Measurements from ENCODE around the gene CRIP2.

CRIP2 gene

DNA sequence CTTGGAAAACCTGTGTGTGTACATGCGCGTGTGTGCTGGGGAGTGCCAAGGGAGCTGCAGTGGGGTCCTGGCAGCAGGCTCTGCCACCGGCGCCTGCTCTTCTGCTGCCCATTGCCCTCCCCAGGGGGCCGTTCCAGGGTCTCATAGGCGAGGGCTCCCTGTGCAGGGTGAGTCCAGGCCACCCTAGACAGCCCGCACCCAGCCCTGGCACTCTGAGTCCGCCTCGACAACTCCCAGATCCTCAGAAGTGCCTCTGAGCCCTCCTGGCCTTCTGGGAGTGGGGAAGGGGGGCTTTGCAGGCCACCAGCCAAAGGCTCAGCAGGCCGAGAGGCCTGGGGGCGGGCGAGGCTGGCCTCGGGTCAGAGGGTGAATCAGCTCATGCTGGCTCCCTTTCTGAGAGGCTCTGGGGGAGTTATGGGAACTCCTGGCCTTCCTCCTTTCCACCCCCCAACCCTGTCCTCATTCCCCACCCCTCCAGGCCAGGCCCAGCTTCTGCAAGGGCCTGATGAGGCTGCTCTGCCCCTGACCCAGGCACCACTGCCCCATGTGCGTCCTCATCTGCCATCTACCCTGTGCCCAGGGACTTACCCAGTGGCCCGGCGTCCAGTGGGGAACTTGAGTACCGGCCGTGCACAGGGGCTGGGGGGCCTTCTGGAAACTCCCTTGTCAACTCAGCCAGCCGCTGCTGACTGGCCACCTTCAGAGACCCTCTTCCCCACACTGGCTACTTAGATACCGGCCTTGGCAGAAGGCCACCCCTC, 14.3 kb downstream of the CRIP2 start:
- DNase-seq = peak in 1 of 2 donors; percentile 38

DNA sequence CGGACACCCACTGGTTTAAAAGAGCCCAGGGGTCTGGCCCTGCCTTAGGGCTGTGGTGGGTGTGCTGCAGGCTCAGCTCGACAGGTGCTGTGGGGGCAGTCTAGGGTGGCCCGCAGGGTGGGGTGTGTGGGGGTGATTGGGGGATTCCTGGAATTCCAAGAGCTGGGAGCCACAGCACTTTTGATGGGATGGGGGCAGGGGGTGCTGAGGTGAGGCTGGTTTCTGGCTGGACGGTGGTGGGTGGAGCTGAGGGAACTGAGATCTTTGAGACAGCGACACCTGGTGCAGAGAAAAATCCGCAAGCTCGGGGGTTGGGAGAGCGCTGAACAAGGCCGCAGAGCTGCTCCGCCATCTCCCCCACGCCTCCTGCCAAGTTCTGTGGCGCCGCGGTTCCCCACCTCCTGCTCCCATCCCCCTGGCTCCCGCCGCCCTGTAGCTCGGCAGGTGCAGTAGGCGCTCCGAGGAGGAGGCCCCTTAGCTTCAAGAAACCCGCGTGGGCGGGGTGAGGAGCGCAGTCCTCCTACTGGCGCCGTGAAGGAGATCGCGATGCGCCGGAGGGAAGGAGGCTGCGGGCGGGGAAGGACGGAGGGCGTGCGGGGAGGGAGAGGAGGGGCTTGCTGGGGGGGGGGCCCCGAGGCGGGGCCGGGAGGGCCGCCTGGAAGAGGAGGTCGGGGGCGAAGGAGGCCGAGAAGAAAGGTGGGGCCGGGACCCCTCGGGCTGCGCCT, 15.1 kb downstream of the CRIP2 start:
- DNase-seq = peak; percentile 88 to 90

DNA sequence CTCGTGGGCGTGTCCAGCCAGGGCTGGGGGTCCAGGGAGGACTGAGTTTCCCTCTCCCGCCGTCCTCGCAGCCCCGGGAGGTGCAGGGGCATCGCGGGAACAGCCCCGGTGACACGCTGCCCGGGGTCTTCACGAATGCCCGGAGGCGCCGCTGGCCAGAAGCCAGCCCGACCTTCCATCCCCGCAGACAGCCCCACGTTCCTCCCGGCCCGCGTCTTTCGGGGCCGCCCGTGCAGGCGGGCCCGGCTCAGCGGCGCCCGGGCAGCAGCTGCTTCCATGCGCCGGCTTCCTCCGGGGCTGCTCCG, 15.6 kb downstream of the CRIP2 start:
- DNase-seq = no peak

DNA sequence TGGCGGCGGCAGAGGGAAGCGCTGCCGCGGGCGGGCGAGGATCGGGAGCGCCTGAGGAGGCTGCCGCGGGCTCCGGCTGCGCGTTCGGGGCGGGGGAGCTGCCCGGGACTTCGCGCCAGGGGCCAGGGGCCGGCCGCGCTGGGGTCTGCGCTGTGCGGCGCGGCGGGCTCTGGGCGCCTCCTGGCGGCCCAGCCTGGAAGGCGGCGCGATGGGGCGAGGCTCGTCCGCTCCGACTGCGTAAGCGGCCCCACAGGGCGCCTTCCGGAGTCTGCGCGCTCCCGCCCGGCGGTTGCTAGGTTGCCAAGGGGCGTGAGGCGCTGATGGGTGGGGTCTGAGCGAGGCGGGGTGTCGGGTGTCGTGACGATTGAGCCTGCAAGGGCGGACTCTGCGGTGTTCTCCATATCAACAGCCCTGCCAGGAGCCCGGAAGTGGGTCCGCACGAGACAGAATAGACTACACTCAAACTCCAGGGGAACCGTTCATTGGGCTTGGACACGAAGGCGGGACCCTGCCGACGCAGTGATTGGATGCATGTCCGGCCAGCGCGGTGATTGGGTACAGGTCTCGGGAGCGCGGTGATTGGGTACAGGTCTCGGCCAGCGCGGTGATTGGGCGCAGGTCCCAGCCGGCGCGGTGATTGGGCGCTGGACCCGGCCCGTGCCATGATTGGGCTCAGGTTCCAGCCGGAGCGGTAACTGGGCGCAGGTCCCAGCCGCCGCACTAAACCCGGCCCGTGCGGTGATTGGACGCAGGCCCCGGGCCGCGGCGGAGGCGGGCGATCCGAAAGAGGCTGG, 16.1 kb downstream of the CRIP2 start, which contains the start of gene TEDC1:
TSS of gene TEDC1 (plus strand) at position 675 of the 794 bp plus-strand sequence. CDS start 130 bp downstream, outside the sequence.
- DNase-seq = peak in 1 of 2 donors; percentile 100

DNA sequence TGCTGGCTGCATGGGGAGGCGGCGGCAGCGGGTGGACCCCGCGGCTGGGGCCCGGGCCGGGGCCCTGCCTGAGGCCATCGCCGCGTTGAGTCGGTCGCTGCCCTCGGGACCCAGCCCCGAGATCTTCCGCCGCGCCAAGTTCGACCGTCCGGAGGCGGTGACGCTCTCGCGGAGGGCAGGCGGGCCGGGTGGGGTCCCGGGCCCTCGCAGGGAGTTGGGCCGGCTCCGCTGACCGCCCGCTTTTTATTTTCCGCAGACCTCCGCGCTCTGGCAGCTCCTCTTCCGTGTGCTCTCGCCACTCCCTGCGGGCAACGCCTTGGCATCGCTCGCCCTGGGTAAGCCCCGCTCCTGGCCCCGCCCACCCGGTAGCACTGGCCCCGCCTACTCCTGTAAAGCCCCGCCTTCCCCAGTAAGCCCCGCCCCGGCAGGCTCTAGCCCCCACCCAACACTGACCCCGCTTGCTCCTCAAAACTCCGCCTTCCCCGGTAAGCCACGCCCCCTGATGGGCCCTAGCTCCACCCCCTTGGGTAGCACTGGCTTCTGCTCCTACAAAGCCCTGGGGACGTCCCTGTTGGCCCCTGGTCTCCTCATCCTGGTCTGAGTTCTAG, 16.8 kb downstream of the CRIP2 start:
- peak; percentile 86 to 90 for DNase-seq

DNA sequence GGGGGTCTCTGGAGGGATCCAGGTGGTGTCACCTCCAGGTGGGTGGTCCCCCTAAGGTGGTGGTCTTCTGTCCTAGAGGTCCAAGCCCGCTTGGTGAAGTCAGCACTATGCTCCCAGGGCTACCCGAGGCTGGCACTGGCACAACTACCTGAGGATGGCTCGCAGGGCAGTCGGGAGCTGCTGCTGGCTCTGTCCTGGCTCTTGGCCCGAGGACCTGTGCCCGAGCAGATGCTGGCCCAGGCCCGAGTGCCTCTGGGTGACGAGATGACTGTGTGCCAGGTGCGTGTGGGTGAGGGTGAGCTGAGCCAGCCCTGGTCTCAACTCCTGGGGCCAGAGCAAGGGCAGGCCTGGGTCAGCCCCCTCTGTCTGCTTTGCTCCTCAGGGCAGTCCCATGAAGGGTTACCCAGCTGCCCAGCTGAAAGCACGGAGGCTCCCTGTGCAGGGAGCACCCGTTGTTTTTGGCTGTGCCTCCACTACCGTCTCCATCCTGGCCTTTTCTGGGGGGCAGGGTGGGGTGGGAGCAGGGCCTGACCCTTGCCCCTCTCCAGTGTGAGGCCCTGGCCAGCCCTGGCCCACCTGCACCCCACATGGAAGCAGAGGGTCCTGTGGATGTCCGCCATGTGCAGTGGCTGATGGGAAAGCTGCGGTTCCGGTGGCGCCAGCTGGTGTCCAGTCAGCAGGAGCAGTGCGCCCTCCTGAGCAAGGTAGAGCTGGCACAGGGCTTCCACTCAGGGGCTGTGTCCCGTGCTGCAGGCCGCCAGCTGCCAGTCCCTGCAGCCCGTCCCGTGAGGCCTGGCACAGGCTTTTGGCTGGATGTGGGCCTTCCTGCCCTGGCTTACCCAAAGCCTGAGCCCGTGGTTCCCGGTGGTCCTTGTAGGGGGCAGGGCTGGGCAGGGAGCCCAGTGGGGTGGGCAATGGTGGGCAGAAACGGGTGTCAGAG, 17.7 kb downstream of the CRIP2 start:
- DNase-seq = no peak

DNA sequence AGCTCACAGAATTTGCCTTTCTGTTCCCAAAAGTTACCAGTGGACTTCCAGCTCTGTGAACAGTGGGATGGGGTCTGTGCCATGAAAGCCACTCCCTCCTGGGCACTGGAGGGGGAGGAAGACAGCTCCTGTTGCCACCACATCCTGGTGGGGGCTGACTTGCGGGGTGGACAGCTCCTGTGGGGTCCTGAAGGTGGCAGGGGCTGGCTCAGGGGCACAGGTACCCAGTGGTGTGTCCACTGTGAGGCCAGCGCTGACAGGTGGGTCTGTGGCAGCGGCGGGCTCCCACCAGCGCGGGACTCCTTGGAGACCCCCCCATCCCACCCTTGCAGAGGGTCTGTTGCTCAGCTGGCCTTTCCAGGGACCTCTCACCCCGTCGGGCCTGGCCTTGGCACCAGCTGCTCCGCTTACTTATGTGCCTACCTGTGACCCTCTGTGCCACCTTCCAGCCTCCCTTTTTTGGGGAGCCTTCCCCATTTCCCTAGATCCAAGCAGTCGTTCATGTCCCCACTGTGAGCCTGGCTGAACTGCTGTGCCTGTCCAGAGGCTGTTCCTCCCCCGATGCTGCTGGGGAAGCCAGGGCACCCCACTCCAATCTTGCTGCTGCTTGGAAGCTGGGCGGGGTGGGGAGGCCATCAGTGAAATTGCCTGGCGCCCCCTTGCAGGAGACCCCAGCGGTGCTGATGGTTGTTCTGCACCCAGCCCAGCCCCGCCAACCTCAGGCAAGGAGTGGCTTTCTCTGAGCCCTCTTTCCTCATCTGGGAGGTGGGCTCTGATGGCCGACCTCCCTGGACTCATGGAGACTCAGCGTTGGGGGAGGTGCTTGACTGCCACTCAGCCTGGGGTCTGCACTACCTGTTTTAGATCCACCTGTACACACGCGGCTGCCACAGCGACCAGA, 18.6 kb downstream of the CRIP2 start:
- peak in 1 of 2 donors; percentile 21 for DNase-seq

DNA sequence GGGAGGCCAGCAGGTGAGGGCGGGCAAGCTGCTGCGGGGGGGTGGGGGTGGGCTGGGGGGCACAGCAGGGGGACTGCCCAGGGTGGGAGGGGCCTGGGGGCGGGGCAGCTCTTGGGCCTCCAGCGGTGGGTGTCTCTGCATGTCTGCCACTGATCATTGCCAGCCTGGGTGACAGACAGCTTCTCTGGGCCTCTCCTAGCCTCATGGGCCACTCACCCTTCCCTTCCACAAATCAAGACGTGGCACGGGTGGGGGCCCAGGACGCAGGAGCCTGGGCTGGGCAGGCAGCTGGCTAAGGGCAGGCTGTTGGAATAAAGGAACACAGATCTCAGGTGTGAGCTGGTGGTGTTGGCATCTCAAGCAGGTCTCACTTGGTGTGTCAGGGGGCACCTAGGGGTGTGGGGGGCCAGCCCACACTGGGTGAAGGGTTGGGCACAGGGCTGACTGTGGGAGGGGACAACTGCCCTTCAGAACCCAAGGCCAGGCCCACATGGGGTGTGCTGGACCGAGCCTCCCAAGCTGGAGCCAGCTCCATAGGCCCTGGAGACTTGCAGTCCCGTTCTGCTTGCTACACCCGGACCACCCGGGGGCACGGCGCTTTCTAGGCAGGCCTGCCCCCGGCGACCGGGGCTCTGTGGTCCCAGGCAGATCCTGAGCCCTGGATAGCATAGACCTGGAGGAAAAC, 19.4 kb downstream of the CRIP2 start:
- no peak for DNase-seq

DNA sequence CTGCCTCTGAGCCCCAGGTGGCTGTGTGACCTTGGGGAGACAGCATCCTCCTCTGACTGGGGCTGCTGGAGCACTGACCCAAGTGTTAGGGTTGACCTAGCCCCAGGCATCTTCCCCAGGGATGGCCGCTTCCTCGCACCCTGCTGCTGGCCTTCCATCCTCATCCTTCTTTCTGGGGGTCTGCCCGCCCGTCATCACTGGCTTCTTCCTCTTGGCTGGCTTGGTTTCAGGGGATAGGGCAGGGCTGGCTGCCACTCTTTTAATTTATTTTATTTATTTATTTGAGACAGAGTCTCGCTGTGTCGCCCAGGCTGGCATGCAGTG, 19.9 kb downstream of the CRIP2 start:
- no peak for DNase-seq

DNA sequence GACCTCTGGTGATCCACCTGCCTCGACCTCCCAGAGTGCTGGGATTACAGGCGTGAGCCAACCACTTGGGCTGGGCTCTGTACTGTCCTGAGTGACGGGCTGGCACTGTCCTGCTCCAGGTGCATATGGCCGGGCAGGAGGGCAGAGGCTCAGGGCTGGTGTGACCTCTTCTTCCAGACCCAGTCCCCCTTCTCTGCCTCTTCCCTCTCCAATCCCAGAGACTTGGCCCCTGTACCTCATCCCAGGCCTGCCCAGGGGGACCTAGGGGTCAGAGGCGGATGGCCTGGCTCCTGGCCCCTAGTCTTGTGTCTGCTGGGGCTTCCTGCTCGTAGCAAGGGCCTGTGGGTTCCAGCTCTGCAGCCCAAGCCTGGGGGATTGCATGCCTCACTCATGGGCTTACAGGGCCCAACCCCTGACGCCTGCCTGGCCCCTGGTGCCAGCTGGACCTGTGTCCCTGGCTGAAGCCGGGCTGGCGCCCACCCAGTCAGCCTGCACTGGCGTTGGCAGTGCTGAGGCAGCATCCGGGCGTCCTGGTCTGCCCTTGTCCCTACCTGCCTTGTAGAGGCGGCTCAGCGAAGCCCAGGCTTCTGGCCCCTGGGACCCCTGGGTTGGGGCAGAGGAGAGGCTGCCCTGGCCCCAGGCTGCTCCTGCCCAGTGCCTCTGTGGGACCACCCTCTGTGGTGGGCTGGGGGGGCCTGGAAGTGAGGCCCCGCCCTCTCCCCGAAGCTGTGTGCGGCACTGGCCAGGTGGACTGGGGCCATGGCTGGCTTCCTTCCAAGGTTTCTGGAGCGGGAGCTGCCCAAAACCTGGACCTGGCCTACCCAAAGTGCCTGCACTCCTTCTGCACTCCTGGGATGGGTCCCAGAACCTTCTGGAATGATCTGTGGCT, 20.7 kb downstream of the CRIP2 start:
- DNase-seq = peak; percentile 0 to 2

DNA sequence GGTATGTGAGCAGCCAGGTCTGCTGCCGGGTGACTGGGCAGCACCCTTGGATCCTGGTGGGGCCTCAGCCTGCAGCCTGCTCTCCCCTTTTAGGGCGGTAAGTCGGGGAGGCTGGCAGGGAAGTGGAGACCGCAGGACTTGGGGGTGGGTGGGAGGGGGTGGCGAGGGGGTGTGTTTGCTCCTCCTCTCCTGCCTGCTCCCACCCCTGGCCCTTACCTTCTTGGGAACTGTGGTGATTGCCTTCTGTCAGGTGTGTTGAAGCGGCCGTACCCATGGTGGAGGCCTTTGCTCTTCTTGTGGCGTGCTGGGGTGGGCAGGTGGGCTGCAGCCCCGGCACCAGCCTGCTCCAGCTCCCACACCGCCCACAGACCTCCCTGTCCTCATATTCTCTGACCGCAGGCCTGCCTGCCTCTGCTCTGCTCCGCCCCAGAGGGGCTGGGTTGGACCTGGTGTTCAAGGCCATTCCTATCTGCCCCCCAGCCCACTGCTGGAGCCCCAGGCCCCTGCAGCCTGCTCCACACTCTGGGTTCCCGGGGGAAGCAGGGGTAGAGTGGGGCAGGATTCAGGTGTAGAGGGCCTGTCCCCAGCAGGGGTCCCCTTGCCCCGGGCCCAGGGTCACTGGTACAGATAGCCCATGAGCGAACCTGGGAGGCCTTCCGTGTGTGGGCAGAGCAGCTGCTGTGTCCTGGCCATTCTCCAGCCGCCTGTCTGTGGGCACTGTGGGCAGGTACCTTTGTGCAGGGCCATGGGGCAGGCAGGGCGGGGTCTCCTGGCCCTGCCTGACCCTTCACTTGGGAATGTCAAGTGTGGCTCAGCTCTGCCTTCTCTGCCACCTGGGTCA, 21.6 kb downstream of the CRIP2 start:
- DNase-seq = peak in 1 of 2 donors; percentile 13

DNA sequence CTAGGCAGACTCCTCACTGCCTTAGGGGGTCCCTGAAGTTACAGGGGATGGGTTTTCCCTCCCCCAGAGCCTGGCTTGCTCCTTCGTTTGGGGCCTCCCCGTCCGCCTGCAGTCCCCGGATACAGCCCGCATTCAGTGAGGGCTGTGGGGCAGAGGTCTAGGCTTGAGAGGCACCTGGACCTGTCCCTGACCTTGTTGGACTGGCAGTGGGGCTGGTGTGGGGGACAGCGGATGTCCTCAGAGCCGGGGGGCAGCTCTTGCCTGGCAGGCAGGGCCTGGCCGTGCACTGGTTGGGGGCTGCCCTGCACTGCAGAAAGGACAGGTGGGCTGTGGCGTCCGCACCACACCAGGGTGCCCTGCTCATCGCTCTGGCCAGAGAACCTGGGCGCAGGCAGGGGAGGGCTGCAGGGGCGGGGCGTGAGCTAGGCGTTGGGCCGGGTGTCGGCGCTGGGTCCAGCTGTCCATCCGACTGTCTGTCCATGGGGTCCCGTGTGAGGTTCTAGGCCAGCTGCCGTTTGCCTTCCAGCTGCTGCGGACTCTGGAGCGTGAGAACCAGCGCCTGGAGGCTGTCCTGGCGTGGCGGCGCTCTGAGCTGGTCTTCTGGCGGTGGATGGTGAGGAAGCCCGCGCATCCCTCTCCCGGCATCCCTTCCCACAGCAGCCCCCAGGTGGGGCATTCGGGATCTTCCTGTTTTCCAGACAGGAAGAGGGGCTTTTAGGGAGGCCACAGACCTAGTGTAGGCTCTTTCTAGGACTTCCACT, 22.4 kb downstream of the CRIP2 start:
- peak in 1 of 2 donors; percentile 7 for DNase-seq

DNA sequence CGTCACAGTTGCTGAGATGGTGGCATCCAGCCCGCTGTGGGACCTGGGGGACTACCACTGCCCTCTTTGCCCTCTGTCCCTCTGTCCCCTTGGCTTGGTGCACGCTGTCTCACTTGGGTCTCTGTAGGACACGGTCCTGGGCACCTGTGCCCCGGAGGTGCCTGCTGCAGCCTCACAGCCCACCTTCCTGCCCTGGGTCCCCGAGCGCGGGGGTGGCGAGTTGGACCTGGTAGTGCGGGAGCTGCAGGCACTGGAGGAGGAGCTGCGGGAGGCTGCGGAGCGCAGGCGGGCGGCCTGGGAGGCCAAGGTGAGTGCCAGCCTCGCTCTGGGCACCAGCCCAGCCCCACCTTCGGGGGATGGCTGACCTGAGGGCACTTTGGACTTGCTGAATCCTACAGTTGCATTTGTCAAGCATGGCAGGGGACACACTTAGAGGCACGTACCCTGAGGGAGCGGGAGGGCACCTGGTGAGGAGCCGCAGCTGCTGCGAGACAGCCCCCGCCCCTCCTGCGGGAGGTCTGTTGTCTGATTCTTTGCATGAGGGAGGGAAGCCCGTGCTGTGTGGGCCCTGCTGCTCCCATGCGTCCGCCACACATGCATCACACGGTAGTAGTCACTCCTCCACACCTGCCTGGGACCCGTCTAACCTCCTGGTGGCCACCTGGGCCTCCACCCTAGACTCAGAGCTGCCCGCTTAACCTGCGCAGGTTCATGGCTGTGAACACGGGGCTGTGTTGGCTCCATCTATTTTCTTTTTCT, 23.2 kb downstream of the CRIP2 start:
- peak in 1 of 2 donors; percentile 13 for DNase-seq

DNA sequence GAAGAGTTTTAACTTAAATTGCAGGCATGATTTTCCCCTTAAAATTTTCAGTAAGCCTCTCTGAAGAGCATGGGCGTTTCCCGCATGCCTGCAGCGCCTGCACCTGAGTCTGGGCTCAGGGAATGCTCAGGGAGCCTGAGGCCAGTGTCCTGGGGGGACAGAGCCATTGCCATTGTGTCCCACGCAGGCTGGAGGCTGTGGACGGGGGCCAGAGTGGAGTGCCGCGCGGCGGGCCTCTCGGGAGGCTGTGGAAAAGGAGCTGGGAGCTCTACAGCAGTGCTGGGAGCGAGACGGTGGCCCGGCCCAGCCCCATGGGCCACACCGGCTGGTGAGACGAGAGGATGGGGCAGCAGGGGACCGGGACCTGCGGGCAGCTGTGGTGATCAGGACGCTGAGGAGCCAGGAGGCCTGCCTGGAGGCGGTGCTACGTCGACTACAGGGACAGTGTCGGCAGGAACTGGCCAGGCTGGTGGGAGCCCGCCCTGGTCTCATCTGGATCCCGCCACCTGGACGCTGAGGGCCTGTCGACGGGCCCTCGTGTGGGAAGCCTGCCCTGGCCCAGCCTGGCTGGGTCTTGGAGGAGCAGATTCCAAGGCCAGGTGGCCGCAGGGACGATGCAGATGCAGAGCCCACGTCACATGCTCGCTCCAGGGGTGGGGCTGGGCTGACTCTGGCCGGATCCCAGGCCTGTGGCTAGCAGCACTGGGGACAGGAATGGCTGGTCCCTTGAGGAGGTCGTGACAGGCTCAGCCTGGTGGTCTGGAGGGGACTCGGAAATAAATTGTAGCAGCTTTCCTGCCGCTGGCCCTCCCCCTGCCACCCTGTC, 24.0 kb downstream of the CRIP2 start:
- no peak for DNase-seq

DNA sequence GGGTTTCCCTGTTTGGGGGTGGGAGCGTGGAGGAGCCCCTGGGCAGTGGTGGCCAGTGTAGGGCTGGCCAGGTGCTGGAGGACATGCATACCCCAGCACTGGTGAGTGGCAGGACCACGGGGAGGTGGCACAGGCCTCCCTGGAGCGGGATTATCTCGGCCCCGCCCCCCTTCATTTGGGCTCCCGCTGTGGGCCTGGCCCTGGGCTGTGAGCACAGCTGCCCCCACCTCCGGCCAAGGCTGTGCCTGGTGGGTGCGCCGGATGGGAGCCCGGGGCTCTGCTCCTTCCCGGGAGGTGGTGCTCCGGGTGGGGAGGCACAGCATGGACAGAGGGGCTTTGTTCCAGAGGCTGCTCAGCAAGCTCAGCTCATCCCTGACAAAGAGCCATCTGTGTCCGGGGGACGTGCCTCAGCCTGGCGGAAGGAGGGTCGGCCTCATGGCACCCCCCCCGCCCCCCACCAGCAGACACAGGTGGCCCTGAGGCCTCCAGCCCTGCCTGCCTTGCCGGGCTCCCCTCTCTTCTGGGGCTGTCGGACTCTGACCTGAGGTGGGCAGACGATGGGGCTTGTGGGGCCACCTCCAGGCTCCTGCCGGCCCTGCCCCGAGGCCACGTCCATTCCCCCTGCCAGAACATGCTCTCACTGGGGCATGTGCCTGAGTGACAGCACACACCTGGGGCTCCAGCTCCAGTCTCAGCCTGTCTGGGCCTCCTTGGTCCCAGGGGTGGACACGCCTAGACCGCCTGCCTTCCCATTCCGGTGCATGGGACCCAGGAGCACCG, 24.8 kb downstream of the CRIP2 start:
- peak in 1 of 2 donors; percentile 19 for DNase-seq

Measured in CD4-positive, alpha-beta T cell treated with Interferon alpha-2 for 1 hour (primary cell).